Measurements from ENCODE around the gene MAP7. TPM values are rescaled to one million over a fixed set of nuclear protein-coding genes. Genes with fewer than 3 reads are reported as not detected.

MAP7 gene
- total RNA-seq, 1 donor: 0.36 TPM

- TF ChIP-seq CTCF (IDR thresholded peaks at IDR 0.05; ENCODE audit: insufficient read depth, low read length): no peak
- H3K4me3 ChIP-seq (ENCODE audit: low read depth, low read length): peak overlapping the region; percentile 71
- no peak for DNase-seq (ENCODE audit: low read depth)
Observed at GRCh38 chr6:136550045-136550329, 235 bp downstream of the MAP7 start.

GRCh38 chr6:136549300-136550044 lies 750 bp downstream of the MAP7 start:
- DNase-seq (ENCODE audit: low read depth): no peak
- no peak for TF ChIP-seq CTCF (IDR thresholded peaks at IDR 0.05; ENCODE audit: insufficient read depth, low read length)
- peak overlapping the region; percentile 71 for H3K4me3 ChIP-seq (ENCODE audit: low read depth, low read length)

- DNase-seq (ENCODE audit: low read depth): no peak
- H3K4me3 ChIP-seq (ENCODE audit: low read depth, low read length): no peak overlapping the region
- TF ChIP-seq CTCF (IDR thresholded peaks at IDR 0.05; ENCODE audit: insufficient read depth, low read length): no peak
Observed at GRCh38 chr6:136548582-136549299, 1.5 kb downstream of the MAP7 start.

GRCh38 chr6:136547871-136548270 lies 2.4 kb downstream of the MAP7 start:
- no peak overlapping the region for H3K4me3 ChIP-seq (ENCODE audit: low read depth, low read length)
- TF ChIP-seq CTCF (IDR thresholded peaks at IDR 0.05; ENCODE audit: insufficient read depth, low read length): no peak
- no peak for DNase-seq (ENCODE audit: low read depth)

- peak; percentile 74 for TF ChIP-seq CTCF (IDR thresholded peaks at IDR 0.05; ENCODE audit: insufficient read depth, low read length)
- DNase-seq (ENCODE audit: low read depth): peak; percentile 53
- no peak overlapping the region for H3K4me3 ChIP-seq (ENCODE audit: low read depth, low read length)
Observed at GRCh38 chr6:136547336-136547735, 2.9 kb downstream of the MAP7 start.

- no peak for DNase-seq (ENCODE audit: low read depth)
- H3K4me3 ChIP-seq (ENCODE audit: low read depth, low read length): no peak overlapping the region
- no peak for TF ChIP-seq CTCF (IDR thresholded peaks at IDR 0.05; ENCODE audit: insufficient read depth, low read length)
Observed at GRCh38 chr6:136546331-136546730, 3.9 kb downstream of the MAP7 start.

All from fibroblast of the aortic adventitia (primary cell).